HG02798 (cell line): Measurements from ENCODE around the gene P2RX2.

Experiments used
- ATAC-seq: cut with Tn5 transposase; IDR thresholded peaks from one replicate; pipeline ENCODE4 v1.9.1; 2021; ENCODE audit warnings: mild to moderate bottlenecking; ENCODE audit not compliant: unreplicated experiment, poor library complexity

P2RX2 gene

DNA sequence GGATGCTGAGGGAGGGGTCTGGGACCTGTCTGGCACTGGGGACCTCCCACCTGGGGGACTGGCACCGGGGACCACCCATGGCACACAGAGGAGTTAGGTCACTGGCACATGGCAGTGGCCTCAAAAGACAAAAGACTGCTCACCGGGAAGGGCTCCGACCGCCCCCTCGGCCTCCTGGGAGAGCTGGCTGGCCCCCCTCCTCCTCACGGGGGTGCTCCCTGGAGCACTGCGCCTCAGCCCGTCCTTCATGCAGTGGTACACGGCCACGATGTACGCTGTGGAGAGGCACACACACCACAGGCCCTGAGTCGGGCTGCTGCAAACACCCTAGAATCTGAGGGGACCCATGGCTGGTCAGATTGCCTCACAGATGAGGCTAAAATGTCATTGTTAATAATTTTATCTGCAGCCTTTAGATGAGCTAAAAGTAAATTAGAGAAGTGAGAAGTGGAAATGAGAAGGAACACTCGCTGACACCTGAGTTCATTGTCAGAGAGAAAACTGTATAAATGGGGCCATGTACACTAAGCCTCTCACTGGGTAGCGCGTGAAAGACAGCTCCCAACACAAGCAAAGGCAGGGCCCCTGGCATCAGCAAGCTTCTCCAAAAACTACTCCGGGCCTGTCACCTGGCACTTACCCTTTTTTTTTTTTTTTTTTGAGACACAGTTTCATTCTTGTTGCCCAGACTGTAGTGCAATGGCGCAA, 14.1 kb downstream of the P2RX2 start:
- ATAC-seq, result no peak

DNA sequence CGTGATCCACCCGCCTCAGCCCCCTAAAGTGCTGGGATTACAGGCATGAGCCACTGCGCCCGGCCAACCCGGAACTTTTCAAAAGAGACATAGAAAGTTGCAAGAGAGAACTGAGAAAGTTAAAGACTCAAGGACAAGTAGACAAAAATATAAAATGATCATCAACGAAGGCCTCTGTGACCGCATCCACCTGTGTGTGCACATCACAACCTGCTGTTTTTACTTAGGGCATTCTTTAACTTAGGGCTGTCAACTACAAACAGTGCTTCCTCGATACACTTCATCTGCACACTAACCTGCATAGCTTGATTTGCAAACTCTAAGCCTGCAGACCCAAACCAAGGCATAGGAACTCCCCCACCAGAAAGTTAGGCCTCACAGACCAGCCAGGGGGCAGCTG, 14.8 kb downstream of the P2RX2 start:
- ATAC-seq, result no peak

DNA sequence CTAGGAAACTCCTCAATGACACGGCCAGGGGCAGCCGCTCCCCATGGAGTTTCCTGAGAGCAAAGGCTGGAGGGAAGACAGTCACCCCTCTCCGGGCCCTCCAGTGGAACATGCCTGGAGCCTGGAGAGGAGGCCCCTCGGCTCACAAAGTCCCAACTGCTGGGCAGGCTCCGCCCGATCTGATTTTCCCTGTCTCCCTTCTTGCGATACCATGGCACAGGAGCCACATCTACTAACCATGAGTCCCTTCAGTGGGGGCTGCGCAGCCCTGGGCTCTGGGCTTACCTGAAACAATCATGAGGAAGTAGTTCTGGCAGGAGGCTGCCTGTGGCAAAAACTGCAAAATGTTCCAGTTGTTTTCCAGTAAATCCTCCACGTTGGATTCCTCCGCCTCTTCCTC, 15.3 kb downstream of the P2RX2 start:
- ATAC-seq, result no peak

DNA sequence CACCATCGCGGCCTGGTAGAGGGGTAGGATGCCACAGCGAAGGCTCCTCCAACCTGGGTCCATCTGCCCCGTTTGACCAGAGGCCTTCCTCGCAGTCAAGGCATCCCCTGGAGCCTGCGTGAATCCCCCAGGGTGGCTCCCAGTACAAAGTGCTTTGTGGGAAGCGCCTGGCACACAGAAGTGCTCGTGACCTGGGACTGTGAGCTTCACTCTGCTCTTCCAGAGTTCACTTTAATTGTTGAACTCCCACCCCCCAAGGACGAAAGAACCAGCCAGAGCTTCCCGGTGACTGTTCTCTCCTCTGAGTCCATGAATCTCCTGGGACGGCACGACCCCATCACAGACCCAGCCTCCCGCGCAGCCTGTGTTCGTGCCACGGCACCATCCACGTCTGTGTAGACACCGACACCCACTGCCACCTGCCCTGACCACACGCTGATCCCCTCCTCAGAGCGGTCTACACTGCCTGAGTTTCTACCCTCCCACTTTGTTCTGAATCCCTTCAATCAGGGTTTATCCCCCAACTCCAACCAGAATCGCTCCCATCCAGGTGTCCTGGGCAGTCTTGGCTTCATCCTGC, 15.9 kb downstream of the P2RX2 start:
- no peak for ATAC-seq

DNA sequence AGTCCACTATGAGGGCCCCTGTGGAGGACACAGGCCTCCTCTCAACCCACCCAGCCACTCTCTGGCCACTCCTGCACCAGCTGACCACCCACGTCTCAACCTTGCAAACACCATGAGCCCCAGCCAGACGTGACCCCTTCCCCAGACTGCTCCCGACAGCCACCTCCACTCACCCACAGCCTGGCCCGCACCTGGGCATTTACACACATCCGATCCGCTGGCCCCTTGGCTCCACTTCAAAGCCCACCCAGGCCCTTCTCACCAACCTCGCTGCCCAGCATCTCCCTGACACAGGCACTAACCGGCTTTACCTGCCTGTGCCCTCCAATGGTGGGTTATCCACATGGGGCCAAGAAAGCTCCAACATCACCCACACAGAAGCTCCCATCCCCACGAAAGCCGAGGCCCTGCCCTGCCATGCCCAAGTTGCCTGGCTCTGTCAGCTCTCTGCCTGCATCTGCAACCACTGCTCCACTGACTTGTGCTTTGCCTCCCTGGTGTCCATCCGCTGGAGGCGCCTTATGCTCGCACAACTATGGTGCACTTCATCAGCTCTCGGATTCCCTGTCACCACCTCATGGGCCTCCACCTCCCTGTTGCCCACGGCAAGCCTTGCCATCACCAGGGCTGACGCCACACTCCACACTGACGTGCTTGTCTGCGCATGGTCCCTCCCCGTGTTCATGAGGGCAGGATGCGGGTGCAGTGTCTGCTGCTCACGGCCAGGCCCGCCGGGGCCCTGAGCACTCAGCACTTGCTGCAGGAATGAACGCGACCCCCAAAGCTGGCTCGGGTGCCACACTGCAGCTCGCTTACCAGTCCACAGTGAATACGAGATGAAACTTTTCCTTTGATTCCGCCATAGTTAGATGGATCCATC, 16.7 kb downstream of the P2RX2 start:
- no peak for ATAC-seq

DNA sequence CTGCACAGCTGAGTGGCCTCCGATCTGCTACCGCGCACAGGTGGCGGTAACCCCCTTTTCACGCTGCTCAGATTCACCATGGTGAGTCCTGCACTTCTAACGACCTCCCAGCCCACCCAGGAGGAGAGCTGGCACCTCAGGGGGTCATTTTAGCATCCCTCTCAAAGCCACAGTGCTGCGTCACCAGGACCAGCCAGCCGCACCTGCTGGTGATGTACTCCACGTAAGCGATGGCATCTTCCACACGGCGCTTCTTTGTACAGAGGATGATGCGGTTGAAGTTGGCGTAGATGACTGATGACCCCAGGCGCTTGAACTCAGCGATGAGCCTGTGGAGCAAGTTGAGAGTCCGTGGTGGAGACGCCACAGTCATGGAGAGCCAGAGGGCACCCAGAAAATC, 19.2 kb downstream of the P2RX2 start:
- ATAC-seq, result no peak

DNA sequence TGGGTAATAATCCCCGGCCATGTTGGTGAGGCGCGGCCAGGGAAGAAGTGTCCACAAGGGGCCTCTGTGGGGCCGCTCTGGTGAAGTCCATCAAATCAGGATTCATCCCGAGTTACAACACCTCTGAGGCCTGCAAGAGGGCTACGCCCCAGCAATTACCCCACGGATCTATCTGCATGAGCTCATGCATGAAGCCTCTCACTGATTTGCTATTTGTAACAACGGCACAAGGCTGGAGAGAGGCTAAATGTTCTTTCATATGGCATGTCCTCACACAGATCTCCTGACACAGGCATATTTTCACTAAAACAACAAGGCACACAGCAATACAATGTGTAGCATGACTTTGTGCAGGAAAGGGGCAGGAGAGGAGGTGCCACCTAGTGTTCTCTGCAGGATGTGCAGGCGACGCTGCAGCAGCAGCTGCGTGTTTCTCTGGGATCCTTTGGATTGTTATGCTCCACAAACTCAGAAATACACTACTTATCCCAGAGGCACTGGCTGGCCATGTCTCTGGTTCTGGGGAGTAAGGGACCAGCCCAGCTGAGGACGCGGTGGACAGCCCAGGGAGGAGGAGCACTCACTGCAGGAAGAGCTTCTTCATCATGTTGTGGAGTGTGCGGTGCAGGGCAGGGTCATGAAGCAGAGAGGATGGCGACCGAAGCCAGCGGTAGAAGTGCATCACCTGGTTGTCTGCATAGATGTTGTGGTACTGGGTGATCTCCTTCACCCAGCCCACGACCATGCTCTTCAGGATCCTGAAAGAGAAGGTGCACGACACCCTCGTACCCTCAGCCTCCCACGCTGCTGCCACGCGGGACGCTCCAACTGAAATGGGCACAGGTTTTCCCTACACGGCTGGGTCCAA, 20.2 kb downstream of the P2RX2 start:
- ATAC-seq, result no peak

DNA sequence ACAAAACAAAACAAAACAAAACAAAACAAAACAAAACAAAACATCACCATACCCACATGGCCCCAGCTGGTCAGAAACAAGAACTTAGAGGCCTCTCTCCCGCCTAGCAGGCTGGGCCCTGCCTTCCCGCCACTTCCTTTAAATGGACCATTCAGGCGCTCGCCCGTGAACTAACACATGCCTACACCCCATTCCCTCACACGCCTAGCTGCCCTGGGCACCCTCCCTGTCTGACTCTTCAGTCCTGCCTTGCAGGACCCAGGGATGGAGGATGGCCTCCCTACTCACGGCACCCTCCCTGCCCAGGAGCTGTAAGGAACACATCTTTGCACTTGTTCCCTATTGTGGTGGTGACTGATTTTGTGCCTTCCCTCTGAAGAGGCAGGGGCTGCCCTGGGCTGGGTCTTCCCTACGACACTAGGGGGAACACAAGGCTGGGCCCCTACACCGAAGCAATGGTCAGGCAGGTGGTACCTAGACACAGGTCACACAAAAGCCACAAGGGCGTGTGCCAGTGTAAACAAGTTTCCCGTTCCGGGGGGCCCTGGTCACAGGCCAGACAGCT, 21.5 kb downstream of the P2RX2 start:
- no peak for ATAC-seq

DNA sequence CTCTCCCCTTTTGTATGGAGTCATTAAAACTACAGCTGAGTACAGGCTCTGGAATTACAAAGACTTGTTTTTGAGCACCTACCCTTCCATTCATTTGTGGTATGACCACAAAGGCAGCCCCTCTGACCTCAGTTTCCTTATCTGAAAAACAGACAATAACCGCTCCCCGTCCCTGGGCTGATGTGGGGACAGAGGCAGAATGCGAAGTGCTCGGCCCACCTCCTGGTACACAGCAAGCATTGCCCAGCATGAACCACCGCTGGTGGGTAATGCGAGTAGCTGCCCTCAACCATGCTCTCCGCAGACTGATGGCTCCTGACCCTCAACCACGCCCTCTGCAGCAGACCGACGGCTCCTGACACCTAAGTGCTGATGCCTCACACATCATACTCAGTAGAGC, 22.4 kb downstream of the P2RX2 start:
- no peak for ATAC-seq

DNA sequence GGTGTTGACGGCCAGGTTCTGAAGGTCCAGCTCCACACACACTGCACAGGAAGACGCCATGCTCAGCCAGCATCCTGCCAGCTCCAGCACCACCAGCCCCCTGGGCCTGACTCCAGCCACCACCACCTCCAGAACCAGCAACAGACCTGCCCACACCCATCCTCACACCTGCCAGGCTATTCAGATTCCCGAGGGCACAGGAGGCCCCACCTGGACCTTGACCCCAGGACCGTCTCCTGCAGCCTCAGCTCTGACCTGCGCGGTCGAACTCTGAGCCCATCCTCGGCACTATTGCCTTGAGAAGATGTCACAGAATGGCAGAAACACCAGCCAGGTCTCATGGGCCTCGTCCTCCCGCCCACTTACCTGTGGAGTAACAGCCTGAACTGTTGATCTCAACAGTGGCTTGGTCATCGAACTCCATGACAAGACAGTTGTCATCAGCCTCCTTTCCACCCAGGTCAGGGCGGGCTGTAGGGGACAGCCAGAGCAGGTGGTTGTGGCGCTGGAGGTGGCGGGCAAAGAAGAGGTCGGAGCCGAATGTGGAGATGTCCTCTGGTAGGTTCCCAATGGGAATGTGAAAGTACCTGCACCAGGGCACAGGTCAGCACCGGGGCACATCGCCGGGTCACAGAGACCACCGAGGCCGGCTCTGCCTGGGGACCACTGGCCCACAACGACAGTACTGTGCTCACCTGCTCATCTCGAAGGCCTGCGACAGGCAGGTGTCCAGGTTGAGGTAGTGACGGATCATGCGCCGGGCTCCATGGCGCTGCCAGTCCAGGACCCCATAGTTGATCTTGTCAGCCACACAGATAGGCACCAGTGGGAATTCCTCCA, 23.5 kb downstream of the P2RX2 start:
- no peak for ATAC-seq

DNA sequence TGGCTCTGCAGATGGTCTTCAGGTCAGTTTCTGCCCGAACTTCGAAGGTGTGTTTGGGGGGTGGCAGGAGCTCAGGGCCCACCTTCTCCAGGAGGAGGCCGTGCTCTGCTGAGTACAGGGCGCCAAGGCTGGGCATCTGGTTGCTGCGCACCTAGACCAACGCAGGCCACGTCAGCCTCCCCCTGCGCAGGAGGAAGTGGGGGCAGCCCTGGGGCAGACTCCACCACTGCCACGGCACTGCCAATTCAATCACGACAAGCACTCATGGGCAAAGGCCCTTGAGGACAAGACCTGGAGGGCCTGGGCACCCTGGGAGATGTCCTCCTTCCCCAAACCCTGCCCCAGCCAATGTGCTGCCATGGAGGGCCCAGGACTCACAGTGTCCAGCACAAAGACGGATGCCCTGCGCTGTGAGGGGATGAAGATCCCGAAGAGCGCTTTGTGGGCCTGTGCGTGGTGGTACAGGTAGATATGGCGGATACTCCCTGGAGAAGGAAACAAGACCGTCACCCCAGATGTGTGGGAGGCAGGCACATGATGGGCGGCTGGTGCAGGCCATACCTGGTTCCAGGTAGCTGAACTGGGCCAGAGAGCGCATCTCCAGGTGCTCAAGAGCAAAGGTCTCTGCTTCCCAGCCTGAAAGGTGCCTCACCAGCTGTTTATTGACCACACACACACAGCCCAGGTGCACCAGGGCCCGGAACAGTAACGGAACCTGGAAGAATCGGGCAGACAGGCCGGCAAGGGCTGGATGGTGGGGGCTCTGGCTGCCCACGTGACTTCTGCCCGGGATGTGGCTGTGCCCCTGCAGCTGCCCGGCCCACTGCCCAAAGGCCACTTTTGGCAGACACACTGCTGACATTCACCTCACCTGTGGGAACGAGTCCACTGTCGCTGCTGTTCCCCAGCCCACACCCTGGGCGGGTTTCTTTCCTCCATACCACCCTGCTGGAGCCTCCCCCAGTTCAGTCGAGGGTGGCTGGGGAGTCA, 24.6 kb downstream of the P2RX2 start:
- ATAC-seq, result no peak

DNA sequence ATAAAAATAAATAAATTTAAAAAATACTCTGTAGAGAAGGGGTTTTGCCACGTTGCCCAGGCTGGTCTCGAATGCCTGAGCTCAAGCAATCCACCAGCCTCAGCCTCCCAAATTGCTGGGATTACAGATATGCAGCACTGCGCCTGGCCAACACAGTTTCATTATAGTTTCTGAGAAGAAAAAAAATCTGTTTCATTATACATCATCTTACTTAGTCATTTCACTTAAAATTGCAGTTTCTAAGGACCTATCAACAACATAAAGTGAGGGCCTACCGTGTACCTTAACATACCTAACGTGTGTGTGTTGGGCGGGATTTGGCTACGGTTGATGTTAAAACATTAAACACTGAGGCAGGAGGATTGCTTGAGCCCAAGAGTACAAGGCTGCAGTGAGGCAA, 28.3 kb downstream of the P2RX2 start:
- ATAC-seq, result no peak

DNA sequence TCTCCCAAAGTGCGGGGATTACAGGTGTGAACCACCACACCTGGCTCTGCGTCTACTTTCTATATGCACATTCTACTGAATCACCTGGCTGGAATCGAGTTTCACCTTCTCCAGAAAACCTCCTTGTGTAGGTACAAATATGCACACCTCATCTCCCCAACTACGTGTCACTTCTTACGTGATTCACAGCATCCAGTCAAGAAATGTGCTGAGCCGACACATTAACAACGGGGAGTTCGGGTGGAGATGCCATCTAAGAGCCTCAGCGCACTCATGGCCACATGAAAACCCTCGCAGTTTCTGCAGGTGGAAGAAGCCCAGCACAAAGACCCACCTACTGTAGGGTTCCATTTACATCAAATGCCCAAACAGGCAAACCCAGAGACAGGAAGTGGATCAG, 29.3 kb downstream of the P2RX2 start:
- no peak for ATAC-seq

DNA sequence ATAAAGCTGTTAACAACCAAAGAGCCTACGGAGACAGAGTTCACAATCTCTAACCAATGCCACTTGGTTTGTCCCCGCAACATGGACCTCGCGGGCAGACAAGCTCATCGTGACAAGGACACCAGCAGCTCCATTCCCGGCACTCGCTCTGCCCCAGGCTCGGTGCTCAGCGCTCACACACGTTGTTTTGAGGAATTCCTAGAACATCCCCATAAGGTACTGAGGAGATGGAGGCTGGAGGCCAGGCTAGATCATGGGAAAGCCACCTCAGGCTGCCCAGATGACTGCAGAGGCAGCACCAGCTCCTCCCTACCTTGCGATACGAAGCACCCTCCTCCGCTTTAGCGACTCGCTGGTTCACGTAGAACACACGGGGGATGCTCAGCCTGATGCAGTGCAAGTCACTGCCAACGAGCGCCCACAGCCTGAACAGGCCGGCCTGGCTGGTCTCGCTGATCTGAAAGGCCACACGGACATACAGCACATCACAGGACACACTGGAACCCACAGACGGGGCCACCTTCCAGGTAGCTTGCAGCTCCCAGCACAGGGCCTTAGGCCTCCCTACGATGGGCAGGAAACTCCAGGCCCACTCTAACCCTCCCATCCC, 30.1 kb downstream of the P2RX2 start:
- ATAC-seq, result no peak

DNA sequence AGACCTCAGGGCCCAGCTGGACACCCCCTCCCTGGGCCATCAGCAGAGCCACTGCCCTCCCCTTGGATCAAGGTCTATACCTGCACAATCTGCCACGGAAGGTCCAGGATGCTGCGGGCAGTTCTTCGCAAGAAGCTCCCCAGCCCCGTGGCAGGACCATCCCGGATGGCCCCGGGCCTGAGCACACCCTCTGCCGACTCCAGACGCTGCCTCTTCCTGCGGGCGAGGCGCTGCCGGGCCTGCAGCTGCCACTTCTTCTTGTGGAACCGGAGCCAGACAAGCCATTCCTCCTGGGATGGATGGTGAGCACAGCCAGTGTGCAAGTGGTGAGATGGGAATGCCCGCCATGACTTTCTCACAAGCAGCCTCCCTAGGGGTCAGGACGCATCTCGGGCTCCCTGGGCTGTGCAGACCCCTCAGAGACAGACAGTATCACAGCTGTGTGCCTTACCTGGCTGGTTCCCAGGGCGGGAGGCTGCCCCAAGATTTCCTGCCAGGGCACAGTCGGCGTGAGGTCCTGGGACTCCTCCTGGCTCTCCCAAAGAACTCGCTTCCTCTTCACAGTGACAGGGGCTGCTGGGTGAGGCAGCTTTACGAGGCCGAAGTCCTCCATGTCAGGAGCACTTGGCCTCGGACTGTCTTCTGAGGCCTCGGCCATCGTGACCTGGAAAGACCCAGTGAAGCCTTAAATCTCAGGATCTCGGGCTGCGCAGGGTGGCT, 30.8 kb downstream of the P2RX2 start:
- ATAC-seq, result no peak

DNA sequence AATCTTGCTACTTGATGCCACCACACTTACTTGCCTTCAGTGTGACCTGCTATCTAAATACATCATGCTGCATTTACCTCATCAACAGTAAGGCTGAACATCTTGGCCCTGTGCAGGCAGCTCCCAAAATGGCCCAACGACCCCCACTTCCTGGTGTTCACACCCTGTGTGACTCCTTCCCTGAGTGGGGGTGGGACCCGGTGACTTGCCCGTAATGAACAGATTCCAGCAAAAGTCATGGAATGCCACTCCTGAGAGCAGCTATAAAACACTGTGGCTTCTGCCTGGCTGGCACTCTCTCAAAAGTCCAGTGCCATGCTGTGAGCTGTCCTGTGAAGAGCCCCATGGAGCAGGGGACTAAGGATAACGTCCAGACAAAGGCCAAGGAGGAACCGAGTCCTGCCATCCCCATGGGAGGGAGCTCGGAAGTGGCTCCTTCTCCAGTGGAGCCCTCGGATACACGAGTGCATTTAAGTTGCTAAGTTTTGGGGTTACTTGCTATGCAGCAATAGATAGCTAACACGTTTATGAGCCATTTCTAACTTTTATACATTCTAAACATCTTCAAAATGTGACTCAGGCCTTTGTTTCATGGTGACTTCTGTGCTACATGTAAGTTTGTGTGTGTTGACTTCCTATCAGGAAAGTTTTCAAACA, 33.0 kb downstream of the P2RX2 start:
- ATAC-seq, result no peak
